GM19043 (cell line): Measurements from ENCODE around the gene FHL3.
"Not testable (repeated sequence)": the region's sequence is repeated elsewhere in the genome, so short reads cannot be mapped to it uniquely, and the experiment has no call there.

Experiments
- ATAC-seq: cut with Tn5 transposase; IDR thresholded peaks from one replicate; pipeline ENCODE4 v1.9.1; 2021; ENCODE audit warnings: low read depth; ENCODE audit not compliant: unreplicated experiment

The FHL3 gene

DNA sequence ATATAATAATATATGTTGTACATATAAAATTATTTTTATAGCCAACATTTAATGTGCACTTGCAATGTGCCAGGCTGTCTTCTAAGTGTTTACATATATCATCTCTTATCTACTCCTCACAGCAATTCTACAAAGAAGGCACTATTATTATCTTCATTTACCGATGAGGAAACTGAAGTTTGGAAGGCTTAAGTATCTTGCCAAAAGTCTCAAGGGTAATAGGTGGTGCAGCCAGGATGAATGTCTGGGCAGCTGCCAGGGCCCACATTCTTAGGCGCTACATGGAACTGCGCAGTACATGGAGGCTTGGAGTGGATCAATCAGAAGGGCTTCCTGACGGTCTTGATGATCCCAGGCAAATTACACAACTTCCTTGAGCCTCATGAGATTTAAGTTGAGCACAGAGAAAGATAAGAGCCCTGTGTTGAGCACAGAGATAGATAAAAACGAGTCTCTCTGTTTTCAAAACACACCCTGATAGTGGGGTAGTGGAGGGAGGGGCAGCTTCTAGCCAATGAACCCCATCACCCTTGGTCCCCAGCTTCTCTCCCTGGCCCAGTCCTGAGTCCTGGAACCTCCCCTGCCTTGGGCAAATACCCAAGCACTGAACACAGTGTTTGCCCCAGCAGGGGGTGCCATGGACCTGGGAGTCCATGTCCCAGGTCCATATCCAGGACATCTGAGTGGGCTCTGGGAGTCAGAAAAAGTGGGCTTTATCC lies 32.1 kb upstream of the FHL3 start:
- no peak for ATAC-seq

DNA sequence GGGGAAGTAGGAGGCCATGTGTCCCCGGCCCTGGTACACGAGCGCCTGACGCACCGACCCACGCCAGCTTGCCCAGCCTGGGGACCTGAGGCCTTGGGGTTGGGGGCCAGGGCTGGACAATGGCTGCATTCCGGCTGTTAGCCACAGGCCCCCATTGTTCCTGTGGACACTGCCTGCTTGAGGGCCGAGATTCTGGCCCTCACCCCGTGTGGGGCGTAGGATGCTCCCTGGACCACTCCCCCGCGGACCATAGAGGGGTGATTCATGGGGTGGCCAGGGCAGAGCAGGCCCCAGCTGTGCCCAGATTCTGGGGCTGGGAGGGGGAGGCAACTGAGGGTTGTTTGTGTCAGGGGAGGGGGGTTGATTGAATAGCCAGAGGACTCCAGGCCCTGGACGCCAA lies 29.6 kb upstream of the FHL3 start:
- no peak for ATAC-seq

DNA sequence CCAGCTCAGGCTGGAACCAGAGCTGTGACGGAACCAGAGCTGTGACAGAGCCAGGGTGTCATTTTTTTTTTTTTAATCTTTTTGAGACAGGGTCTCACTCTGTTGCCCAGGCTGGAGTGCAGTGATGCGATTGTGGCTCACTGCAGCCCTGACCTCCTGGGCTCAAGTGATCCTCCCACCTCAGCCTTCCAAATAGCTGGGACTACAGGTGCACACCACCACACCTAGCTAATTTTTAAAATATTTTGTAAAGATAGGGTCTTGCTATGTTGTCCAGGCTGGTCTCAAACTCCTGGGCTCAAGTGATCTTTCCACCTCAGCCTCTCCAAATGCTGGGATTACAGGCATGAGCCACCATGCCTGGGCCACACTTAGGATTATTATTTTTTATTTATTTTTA lies 27.7 kb upstream of the FHL3 start:
- ATAC-seq: not testable (repeated sequence)

DNA sequence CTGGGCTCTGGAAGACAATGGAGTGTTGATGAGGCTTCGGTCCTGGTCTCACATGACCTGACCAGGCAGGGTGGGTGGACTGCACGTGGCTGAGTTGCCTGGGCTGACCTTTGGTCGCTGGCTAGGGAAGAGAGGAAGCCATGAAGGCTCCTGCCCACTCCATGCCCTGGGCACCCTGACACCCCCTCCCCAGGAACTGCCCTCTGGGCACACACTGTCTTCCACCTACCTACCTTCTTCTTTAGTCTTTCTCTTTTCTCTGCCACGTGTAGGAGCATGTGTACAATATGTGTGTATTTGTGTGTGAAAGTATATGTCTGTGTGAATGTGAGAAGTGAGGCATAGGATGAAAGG lies 26.2 kb upstream of the FHL3 start:
- no peak for ATAC-seq

DNA sequence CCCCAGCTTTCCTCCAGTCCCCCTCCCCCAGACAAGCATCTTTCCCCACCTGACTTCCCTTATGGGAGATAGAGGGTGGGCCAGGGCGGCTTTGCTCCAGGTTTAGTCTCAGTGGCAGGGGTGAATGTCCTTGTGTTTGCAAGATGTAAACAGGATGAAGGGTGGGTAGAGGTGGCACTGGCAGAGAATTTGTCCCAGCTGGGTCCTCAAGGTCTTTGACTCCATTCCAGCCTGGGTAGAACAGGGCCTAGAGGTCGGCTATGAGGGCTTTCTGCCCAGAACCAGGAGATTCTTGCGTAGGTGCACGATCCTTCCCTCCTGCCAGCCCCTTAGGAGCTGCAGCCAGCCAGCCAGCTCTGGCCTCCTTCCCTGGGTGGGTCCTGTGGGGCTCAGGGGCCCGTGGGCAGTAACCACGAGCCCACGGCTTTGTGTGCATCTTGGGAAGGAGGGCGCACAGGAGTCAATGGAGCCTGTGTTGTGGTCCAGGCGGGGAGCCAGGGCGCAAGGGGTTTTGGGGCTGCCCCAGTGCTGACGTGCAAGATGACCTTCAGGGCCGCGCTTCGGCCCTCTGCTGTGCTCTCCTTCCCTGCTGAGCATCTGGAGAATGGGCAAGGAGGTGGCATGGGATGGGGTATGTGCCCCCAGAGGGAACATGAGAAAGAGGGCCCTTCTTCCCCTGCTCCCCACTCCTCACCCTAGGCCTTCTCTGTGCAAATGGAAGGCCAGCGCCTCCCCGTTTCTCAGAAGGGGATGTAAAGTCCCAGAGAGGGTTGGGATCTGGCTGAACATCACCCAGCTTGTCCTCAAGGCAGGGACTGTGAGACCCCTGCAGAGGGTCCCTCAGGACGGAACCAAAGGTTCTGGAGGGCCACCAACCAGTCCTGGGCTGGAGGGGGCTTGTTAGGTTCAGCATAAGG lies 25.5 kb upstream of the FHL3 start:
- no peak for ATAC-seq

DNA sequence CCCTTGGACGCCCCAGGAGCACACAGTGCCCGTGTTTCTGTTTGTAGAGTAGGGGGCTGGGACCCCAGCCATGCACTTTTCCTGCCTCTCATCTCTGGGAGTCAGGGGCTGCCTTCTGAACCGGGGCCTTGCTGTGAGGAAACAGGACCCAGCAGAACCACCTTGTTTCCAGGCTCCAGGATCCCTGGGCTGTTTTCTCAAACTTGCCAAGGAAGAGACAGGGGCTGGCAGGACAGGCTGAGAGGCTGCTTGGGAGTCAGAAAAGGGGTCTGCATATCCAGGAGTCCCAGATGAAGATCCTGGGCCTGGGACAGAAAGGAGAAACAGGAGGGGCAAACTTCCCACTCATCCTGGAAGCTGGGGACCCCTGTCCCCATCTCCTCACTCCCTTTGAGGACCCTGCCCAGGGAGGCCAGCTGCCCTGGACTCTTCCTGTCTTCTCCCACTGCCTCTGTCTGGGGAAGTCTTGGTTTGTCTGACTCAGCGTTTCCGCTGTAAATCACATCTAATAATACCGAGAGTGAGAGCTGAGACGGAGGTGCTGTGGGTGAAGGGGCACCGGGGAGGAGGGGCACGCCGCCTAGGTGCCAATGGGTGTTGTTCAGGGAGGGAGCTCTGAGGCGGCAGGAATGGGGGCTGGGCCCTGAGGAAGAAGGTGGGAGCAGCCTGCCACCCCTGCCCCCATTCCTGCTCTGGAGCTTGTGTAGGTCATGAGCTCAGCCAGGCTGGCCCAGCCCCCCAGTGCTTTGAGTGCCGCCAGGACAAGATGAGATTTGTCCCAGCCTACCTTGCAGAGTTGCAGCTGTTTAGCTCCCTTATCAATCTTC lies 24.6 kb upstream of the FHL3 start:
- ATAC-seq: no peak

DNA sequence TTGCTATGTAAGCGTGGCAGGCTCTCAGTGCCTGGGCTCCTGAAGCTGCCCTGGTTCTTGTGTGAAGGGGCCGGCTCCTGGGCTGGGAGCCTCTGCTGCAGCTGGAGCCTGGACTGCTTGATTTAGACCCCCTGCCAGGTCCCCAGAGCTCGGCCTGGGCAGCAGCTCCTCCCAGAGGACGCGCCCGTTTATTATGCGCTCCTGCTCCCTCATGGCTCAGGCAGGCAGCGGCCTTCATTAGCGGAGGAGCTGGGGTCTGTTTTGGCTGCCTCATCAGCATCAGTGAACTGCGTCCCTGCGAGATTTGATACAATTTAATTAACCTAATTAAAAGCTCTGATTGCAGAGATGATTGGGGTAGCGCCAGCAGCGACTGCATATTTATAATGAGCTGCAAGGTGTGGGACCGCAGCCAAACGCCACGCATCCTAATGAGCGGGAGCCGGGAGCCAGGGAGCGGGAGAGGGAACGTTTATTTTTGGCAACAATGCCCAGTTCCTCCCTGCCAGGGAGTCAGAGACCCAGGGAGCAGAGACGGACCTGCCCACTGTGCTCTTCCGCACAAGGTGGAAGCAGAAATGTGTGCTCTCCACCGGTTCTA lies 23.9 kb upstream of the FHL3 start:
- no peak for ATAC-seq

DNA sequence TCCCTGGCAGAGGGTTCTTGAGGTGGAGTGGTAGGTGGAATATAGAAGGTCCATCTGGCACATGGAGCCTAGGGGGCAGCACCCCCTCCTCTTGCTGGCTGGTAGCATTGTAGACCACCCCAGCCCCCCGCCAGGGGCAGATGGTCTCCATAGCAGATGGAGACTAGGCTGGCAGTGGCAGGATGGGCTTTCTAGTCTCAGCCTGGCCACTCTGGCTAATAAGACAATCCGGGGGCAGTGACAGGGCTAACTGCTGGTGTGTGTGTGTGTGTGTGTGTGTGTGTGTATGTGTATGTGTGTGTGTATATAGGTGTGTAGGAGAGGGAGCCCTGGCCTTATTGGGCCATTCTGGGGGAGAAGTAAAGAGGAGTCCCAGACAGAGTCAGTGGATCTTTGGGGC lies 23.4 kb upstream of the FHL3 start:
- no peak for ATAC-seq

DNA sequence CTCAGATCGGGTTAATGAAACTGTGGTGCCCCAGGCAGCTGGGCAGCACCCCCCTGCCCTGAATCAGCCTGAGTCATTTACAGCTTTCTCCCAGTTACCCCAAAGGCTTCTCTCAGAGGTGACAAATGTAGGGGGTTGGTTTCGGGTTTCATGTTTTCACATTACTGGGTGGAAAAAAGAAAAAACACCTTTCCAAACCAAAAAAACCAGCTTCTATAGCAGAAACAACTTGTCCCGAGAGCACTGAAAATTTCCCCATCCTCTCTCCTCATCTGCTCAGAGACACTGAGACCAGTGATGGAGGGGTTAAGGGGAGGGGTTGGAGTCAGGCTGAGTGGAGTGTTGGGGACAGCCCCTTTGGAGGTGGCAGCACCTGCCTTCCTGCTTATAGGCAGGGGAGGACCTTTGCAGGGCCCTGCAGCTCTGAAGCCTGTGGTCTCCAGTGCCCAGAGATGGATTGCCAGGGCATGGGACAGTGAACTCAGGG lies 22.8 kb upstream of the FHL3 start:
- ATAC-seq: peak; percentile 69

DNA sequence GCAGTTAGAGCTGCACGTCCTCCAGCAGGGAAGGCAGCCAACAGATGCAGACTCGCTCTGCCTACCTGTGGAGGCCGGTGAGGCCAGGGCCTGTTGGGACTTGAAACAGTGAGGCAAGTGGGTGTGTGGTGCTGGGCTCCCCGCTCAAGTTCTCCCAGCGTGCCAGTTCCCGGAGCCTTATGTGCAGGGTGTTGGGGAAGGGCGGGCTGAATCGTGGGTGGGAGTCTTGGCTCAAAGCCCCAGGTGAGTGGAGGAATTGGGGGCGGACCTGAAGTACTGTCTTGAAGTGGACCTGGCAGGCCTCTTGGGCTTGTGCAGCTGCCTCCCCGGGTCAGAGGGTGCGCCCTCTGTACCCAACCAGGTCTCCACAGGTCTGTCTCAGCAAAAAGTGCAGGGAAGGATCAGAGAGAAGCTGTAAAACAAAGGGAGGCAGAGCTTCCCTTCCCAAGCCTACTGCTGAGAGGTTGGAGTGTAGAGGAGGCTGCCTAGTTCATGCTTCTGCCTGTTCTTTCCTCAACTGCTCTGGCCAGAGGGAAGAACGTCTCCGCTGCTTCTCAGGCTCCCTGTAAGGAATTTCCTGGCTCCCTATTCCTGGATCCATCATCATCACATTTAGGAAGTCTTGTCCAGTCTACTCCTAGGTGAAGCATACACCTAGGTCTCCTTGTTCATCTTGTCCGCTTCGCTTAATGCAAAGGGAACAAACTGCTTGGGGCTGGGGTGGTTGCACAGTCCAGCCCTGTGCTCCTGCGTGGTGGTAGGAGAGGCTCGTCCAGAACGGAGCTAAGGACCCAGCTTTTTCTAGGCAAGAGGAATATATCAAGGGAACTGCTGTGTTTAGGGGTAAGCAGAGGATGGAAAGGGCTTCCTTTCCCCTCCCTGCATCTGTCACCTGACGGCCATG lies 22.1 kb upstream of the FHL3 start:
- ATAC-seq: no peak

DNA sequence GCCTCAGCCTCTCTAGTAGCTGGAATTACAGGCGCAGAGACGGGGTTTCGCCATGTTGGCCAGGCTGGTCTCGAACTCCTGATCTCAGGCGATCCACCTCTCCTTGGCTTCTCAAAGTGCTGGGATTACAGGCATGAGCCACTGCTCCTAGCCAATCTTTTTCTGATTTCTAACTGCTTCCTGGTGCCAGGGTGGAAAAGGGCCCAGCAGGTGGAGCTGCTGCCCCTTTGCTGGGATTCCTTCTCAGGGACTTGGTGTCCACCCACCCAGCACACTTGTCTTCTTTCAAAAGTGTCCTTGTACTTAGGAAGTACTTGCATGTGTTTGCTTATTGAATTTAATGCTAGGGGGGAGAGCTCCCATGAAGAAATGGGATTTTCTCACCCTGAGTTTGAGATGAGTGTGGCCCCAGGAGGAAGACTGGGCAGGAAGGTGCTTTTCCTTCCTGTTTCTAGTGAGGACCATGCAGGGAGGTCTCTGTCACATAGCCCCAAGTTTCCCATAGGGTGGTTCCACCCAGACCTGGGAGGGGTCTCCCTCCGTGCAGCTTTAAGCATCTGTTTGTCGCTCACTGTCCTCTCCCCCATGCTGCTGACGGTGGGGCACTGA lies 21.4 kb upstream of the FHL3 start:
- no peak for ATAC-seq

DNA sequence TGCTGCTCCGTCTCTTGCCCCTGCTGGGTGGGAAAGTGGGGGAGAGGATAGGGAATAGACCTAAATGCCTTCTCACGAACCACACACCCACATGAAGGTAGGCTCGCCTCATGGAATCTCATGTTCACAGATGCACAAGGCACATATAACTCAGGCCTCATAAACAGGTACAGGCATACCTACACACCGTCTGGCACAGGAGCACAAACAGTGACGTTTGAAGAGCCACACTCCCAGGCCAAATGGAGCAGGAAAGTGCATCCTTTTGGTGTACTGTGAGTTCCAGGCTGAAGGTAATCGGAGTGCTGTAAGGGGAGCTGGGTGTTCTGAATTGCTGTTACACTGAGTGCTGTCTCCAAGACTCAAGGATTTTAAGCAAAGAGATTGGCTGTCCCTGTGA lies 20.4 kb upstream of the FHL3 start:
- no peak for ATAC-seq

DNA sequence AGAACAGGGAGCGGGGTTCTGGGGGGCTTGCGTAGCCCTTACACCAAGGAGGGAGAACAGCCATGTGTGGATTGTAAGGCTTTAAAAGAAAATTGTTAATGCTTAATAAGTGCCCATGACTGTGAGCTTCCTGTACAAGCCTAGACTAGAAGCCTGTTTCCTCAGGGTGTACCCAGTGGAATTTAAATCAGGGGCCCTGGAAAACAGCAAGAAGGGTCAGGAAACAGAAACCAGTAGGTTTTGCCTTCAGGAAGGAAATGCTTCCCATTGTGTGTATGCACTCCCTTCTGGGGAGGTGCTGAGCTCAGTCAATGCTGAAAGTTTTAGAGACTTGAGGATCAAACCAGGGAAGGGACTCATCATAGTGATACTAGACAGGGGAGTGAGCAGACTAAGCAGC lies 19.9 kb upstream of the FHL3 start:
- ATAC-seq: no peak

DNA sequence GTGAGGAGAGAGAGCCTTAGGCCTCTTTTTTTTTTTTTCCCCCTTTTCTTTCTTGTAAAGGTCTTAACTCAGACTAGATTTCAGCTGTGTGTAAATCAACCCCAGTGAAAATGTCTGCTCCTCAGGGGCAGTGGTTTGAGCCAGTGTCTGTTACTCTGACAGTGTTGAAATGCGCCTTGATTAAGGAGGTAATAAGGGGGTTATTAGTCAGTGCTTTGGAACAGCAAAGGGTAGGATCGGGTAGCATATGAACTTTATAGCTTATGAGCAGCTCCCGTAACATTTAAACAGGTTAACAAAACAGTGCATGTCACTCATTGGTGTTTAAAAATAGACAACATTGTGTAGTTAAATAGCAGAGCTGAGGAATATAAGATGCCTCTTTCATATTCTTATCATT lies 17.5 kb upstream of the FHL3 start:
- ATAC-seq: no peak

DNA sequence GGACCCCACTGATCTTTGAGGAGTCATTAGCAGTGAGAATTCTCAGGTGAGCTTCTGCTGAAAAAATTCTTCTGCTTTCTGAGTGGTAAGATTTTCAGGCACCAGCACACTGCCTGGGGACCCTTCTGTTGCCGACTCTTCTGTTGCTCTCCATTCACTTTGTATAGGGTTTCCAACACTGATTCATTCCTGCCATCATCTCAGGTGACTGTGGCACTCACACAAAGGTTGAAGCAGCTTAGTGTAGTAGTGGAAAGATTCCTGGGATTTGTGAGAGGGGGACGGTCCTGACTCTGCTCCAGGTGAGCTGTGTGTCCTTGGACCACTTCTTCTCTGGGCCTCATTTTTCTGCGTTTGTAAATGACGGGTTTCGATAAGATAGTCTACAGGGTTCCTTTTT lies 16.7 kb upstream of the FHL3 start:
- ATAC-seq: no peak

DNA sequence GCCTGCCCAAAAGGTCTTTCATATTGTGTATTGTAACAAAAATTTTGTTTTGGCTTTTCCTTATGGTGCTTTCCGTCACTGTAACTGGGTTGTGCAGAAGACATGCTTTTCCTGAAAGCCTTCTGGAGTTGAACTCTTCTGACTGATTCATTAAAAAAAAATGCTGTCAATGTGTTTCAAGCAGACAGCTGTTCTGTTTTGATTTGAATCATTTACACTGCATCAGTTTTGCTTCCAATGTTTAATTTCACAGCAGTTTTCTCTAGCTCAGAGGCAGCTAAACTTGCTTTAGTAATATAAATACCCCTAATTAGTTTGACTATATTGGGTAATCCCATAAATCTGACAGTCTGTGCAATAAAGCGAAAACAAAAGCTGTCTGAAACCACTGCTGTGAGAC lies 15.1 kb upstream of the FHL3 start:
- ATAC-seq: no peak

DNA sequence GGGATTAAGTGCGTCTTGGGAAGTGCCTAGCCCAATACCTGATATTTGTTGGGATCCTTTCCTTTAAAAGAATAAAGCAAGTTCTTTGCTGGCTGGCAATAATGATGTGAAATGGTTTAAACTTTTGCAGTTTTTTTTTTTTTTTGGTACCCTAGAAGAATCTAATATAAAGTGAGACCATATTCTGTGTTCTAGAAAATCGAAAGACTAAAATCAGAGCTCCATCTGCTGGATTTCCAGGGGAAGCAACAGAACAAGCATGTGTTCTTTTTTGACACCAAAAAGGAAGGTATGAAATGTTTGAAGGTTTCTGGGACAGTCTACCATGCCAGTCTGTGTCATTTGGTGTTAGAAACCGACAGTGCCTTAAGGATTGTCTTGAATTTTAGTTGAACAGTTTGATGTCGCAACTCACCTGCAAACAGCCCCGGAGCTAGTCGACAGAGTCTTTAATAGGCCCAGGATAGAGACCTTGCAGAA lies 13.6 kb upstream of the FHL3 start:
- ATAC-seq: no peak

DNA sequence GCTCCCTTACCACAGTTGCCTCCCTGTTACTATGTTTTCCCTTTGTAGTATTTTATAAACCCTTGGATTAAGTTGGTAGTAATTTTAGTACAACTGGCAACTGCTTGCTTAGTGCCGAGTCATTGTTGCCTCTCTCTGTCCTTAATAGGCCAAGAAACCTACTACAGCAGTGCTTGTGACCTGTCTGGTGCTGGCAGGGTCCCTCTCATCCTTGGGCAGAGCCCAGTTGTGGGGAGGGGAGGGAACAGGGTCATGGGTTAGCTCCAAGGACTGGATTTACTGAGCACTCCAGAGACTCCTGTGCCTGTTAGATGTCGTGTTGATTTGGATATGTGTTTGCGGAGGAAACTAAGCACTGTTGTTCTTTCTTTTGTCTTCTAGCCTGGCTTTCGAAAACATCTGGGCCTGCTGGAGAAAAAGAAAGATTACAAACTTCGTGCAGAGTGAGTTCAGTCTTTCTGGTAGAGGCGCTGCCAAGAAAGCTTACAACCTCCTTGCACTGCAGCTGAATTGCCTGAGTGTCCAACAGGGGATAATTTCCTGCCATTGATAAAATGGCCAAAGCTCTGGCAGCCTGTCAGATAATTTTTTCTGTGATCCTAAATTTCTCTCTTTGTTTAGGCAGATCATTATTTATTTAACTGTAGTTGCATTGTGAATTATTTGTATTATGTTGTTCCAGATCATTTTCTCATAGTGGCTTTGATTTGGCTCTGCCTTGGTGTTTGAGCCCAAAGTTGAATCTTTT lies 10.8 kb upstream of the FHL3 start:
- no peak for ATAC-seq
